ENCODE data around the gene CFAP58.
A peak's percentile ranks its signal among the peaks of the same experiment; 100 is the strongest.

The CFAP58 gene

DNA sequence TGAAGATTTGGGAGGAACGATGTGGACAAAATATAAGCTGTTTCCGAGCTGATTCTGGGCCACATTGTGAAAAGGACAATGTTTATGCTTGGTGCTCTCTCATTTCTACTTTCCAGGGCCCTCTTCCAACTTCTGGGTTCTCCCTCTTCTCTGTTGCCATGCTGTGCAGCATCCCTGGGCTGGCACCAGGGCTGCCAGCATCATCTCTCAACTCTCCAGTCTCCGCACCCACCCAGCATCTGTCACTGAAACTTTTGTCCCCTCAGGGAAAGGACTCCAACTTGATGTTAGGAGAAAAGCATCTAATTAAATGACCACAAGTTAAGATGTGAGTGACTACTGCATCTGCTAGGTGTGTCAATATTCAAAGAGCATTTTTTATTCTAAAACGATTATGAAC, 26.7 kb downstream of the CFAP58 start:
- TF ChIP-seq TAF1 (IDR thresholded peaks at IDR 0.05; ENCODE audit: low read depth): no peak
- TF ChIP-seq, protein P1, sequence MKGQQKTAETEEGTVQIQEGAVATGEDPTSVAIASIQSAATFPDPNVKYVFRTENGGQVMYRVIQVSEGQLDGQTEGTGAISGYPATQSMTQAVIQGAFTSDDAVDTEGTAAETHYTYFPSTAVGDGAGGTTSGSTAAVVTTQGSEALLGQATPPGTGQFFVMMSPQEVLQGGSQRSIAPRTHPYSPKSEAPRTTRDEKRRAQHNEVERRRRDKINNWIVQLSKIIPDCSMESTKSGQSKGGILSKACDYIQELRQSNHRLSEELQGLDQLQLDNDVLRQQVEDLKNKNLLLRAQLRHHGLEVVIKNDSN (IDR thresholded peaks at IDR 0.05): no peak
- no peak for TF ChIP-seq FOXM1 (IDR thresholded peaks at IDR 0.05; ENCODE audit: borderline replicate concordance, low read depth)
- TF ChIP-seq MAX (IDR thresholded peaks at IDR 0.05): no peak
- TF ChIP-seq CREB1 (IDR thresholded peaks at IDR 0.05; ENCODE audit: low read depth): no peak
- no peak for TF ChIP-seq RAD21 (IDR thresholded peaks at IDR 0.05; ENCODE audit: low read depth)
- no peak for TF ChIP-seq TCF12 (IDR thresholded peaks at IDR 0.05; ENCODE audit: low read depth)

GRCh38 chr10:104387130-104387888, 33.7 kb downstream of the CFAP58 start:
- TF ChIP-seq, protein P1 (IDR thresholded peaks at IDR 0.05): peak; percentile 82
- TF ChIP-seq MAX (IDR thresholded peaks at IDR 0.05): no peak
- no peak for TF ChIP-seq TEAD4 (IDR thresholded peaks at IDR 0.05)

DNA sequence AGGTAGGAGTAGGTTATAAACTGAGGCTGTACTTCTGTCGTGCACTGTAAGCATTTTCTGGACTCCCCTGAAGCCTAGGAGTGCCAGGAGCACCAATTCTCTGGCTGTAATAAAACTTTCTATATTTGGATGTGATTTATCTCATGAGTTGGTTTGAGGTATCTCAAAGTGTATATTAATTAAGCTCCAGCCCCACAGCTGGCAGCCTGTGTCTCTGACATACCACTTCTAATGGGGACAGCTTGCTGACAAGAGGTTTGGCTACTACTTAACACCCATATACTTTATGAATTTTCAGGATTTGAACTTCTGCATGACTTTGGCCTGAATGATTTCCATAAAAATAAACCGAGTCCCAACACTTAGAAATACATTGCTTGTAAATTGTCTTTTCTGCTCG, 35.2 kb downstream of the CFAP58 start:
- TF ChIP-seq NFIC (IDR thresholded peaks at IDR 0.05) (no peak), TEAD4 (IDR thresholded peaks at IDR 0.05) (no peak), CREB1 (IDR thresholded peaks at IDR 0.05; ENCODE audit: low read depth) (no peak), EGR1 (IDR thresholded peaks at IDR 0.05) (no peak), EP300 (IDR thresholded peaks at IDR 0.05; ENCODE audit: borderline replicate concordance) (no peak), TAF1 (IDR thresholded peaks at IDR 0.05; ENCODE audit: low read depth) (no peak), RAD21 (IDR thresholded peaks at IDR 0.05; ENCODE audit: low read depth) (no peak), FOXM1 (IDR thresholded peaks at IDR 0.05; ENCODE audit: borderline replicate concordance, low read depth) (no peak), YY1 (IDR thresholded peaks at IDR 0.05; ENCODE audit: low read depth) (no peak), ZBTB7A (IDR thresholded peaks at IDR 0.05; ENCODE audit: low read depth) (no peak), MAX (IDR thresholded peaks at IDR 0.05) (no peak), TCF12 (IDR thresholded peaks at IDR 0.05; ENCODE audit: low read depth) (no peak), REST (IDR thresholded peaks at IDR 0.05; ENCODE audit: low read depth) (no peak), CEBPB (IDR thresholded peaks at IDR 0.05) (no peak)
- TF ChIP-seq, protein P1 (IDR thresholded peaks at IDR 0.05): no peak

- TF ChIP-seq REST (IDR thresholded peaks at IDR 0.05; ENCODE audit: low read depth) (no peak), YY1 (IDR thresholded peaks at IDR 0.05; ENCODE audit: low read depth) (no peak), CREB1 (IDR thresholded peaks at IDR 0.05; ENCODE audit: low read depth) (0 out of 2 replicates have a peak, but pooled peaks have one; percentile 39)
Measured at GRCh38 chr10:104391150-104391968, 37.7 kb downstream of the CFAP58 start.

DNA sequence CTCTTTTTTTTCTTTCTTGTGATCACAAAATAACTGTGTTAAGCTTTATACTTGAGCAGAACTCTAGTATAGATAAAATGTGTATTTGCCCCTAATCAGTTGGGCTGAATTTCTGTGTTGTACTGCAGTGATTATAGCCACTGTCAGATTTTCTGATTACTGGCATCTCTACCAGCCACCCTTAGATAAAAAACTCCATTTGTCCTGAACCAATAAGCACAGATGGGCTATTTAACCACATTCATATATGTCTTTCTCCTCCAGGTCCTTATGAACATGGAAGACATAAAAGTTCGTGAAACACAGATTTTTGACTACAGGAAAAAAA, 38.3 kb downstream of the CFAP58 start:
- TF ChIP-seq NFIC (IDR thresholded peaks at IDR 0.05) (no peak), TAF1 (IDR thresholded peaks at IDR 0.05; ENCODE audit: low read depth) (no peak), CREB1 (IDR thresholded peaks at IDR 0.05; ENCODE audit: low read depth) (no peak), MAX (IDR thresholded peaks at IDR 0.05) (no peak), TCF12 (IDR thresholded peaks at IDR 0.05; ENCODE audit: low read depth) (no peak), REST (IDR thresholded peaks at IDR 0.05; ENCODE audit: low read depth) (no peak), CEBPB (IDR thresholded peaks at IDR 0.05) (no peak), FOXM1 (IDR thresholded peaks at IDR 0.05; ENCODE audit: borderline replicate concordance, low read depth) (no peak), RAD21 (IDR thresholded peaks at IDR 0.05; ENCODE audit: low read depth) (no peak), ZBTB7A (IDR thresholded peaks at IDR 0.05; ENCODE audit: low read depth) (no peak)
